ENCODE results near the gene RAB3GAP2.
"Not testable (repeated sequence)": the region's sequence is repeated elsewhere in the genome, so short reads cannot be mapped to it uniquely, and the experiment has no call there.

Gene RAB3GAP2

GRCh38 chr1:220166853-220167252 lies 105.4 kb downstream of the RAB3GAP2 start:
- TF ChIP-seq SUZ12 (IDR thresholded peaks at IDR 0.05) (no peak), ELF4 (IDR thresholded peaks at IDR 0.05) (no peak), FOXA1 (IDR thresholded peaks at IDR 0.05) (no peak), ZNF384 (IDR thresholded peaks at IDR 0.05) (no peak), NFRKB (IDR thresholded peaks at IDR 0.05) (no peak), BHLHE40 (IDR thresholded peaks at IDR 0.05; ENCODE audit: borderline replicate concordance) (no peak), FOXK2 (IDR thresholded peaks at IDR 0.05) (no peak), PKNOX1 (IDR thresholded peaks at IDR 0.05) (no peak), ARNT (IDR thresholded peaks at IDR 0.05) (no peak), TARDBP (IDR thresholded peaks at IDR 0.05) (no peak), FOXM1 (IDR thresholded peaks at IDR 0.05; ENCODE audit: borderline replicate concordance) (no peak), LEF1 (IDR thresholded peaks at IDR 0.05; ENCODE audit: borderline replicate concordance) (no peak), HDGF (IDR thresholded peaks at IDR 0.05; ENCODE audit: borderline replicate concordance) (no peak), L3MBTL2 (conservative IDR thresholded peaks at IDR 0.05) (no peak), CTBP1 (IDR thresholded peaks at IDR 0.05; ENCODE audit: borderline replicate concordance) (no peak), SP1 (IDR thresholded peaks at IDR 0.05) (no peak)
- CTCF ChIA-PET: no interaction called here

DNA sequence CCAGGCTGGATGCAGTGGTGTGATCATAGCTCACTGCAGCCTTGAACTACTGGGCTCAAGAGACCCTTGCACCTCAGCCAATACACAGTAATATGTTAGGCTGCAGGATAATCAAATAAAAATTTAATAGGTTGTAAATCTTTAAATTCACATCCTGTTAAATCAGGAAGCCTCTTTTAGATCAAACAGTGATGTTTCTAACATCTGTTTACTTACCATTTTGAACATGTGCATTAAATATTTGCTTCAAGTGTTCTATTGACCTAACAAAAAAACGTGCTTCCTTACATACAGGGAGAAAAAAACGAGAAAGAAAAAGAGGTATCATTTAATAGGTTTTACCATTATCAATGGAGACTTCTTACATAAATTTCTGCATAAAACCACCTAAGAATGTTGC lies 107.7 kb downstream of the RAB3GAP2 start:
- ChIA-PET POLR2A (no interaction called here), CTCF (no interaction called here)
- TF ChIP-seq FOXM1 (IDR thresholded peaks at IDR 0.05; ENCODE audit: borderline replicate concordance) (no peak), ELF4 (IDR thresholded peaks at IDR 0.05) (no peak), NFRKB (IDR thresholded peaks at IDR 0.05) (no peak), SUZ12 (IDR thresholded peaks at IDR 0.05) (no peak), FOXA1 (IDR thresholded peaks at IDR 0.05) (no peak), SP1 (IDR thresholded peaks at IDR 0.05) (no peak), BHLHE40 (IDR thresholded peaks at IDR 0.05; ENCODE audit: borderline replicate concordance) (no peak), HDGF (IDR thresholded peaks at IDR 0.05; ENCODE audit: borderline replicate concordance) (no peak), CTBP1 (IDR thresholded peaks at IDR 0.05; ENCODE audit: borderline replicate concordance) (no peak), L3MBTL2 (conservative IDR thresholded peaks at IDR 0.05) (no peak), TARDBP (IDR thresholded peaks at IDR 0.05) (no peak), ARNT (IDR thresholded peaks at IDR 0.05) (no peak), ZNF384 (IDR thresholded peaks at IDR 0.05) (no peak), LEF1 (IDR thresholded peaks at IDR 0.05; ENCODE audit: borderline replicate concordance) (no peak), PKNOX1 (IDR thresholded peaks at IDR 0.05) (no peak), FOXK2 (IDR thresholded peaks at IDR 0.05) (no peak)
- no peak for DNase-seq (ENCODE audit: extremely low spot score)

More at GRCh38 chr1:220166853-220167252, 105.4 kb downstream of the RAB3GAP2 start:
- DNase-seq (ENCODE audit: extremely low spot score): no peak
- POLR2A ChIA-PET: no interaction called here

DNA sequence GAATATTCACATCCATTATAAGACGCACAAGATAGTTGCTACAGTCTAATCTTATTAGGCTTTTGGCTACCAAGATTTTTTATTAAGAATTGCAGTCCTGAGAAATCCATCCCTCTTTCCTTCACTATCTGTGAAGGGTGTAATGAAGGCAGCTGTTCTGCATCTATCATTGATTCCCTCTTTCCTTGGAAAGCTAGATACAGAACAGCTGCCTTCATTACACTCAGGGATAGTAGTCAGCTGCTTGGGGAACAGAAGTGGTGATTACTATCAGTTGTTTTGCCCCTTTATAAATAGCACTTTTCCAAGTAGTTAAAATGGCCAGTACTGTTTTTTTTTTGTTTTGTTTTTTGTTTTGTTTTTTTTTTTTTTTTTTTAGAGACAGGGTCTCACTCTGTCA lies 108.1 kb downstream of the RAB3GAP2 start:
- TF ChIP-seq FOXA1 (IDR thresholded peaks at IDR 0.05): no peak
- TF ChIP-seq ARNT (IDR thresholded peaks at IDR 0.05): no peak
- no peak for TF ChIP-seq PKNOX1 (IDR thresholded peaks at IDR 0.05)
- no peak for TF ChIP-seq BHLHE40 (IDR thresholded peaks at IDR 0.05; ENCODE audit: borderline replicate concordance)
- TF ChIP-seq HDGF (IDR thresholded peaks at IDR 0.05; ENCODE audit: borderline replicate concordance): no peak
- no peak for TF ChIP-seq NFRKB (IDR thresholded peaks at IDR 0.05)
- no peak for TF ChIP-seq CTBP1 (IDR thresholded peaks at IDR 0.05; ENCODE audit: borderline replicate concordance)
- TF ChIP-seq ZNF384 (IDR thresholded peaks at IDR 0.05): no peak
- no peak for TF ChIP-seq TARDBP (IDR thresholded peaks at IDR 0.05)
- TF ChIP-seq SUZ12 (IDR thresholded peaks at IDR 0.05): no peak
- TF ChIP-seq ELF4 (IDR thresholded peaks at IDR 0.05): no peak
- no peak for TF ChIP-seq SP1 (IDR thresholded peaks at IDR 0.05)
- TF ChIP-seq L3MBTL2 (conservative IDR thresholded peaks at IDR 0.05): no peak
- no peak for TF ChIP-seq LEF1 (IDR thresholded peaks at IDR 0.05; ENCODE audit: borderline replicate concordance)
- TF ChIP-seq FOXM1 (IDR thresholded peaks at IDR 0.05; ENCODE audit: borderline replicate concordance): no peak
- TF ChIP-seq FOXK2 (IDR thresholded peaks at IDR 0.05): no peak
- ChIA-PET POLR2A (no interaction called here), CTCF (no interaction called here)
- no peak for DNase-seq (ENCODE audit: extremely low spot score)

- POLR2A ChIA-PET: no interaction called here
- CTCF ChIA-PET: no interaction called here
- no peak for TF ChIP-seq PKNOX1 (IDR thresholded peaks at IDR 0.05)
- TF ChIP-seq HDGF (IDR thresholded peaks at IDR 0.05; ENCODE audit: borderline replicate concordance): no peak
- TF ChIP-seq CTBP1 (IDR thresholded peaks at IDR 0.05; ENCODE audit: borderline replicate concordance): no peak
- TF ChIP-seq TARDBP (IDR thresholded peaks at IDR 0.05): no peak
- TF ChIP-seq SP1 (IDR thresholded peaks at IDR 0.05): no peak
- TF ChIP-seq ARNT (IDR thresholded peaks at IDR 0.05): no peak
- TF ChIP-seq ZNF384 (IDR thresholded peaks at IDR 0.05): no peak
- TF ChIP-seq FOXA1 (IDR thresholded peaks at IDR 0.05): no peak
- TF ChIP-seq FOXK2 (IDR thresholded peaks at IDR 0.05): no peak
- DNase-seq (ENCODE audit: extremely low spot score): no peak
Observed at GRCh38 chr1:220160027-220160426, 112.2 kb downstream of the RAB3GAP2 start.

- ChIA-PET CTCF (no interaction called here), POLR2A (no interaction called here)
- no peak for DNase-seq (ENCODE audit: extremely low spot score)
- TF ChIP-seq FOXA1 (IDR thresholded peaks at IDR 0.05) (no peak), BHLHE40 (IDR thresholded peaks at IDR 0.05; ENCODE audit: borderline replicate concordance) (no peak), HDGF (IDR thresholded peaks at IDR 0.05; ENCODE audit: borderline replicate concordance) (no peak), SUZ12 (IDR thresholded peaks at IDR 0.05) (no peak), CTBP1 (IDR thresholded peaks at IDR 0.05; ENCODE audit: borderline replicate concordance) (no peak), LEF1 (IDR thresholded peaks at IDR 0.05; ENCODE audit: borderline replicate concordance) (no peak), L3MBTL2 (conservative IDR thresholded peaks at IDR 0.05) (no peak), SP1 (IDR thresholded peaks at IDR 0.05) (no peak), FOXK2 (IDR thresholded peaks at IDR 0.05) (no peak)
Observed at GRCh38 chr1:220159041-220159440, 113.2 kb downstream of the RAB3GAP2 start.

- POLR2A ChIA-PET, CTCF ChIA-PET: not testable (repeated sequence)
Observed at GRCh38 chr1:220158530-220158929, 113.7 kb downstream of the RAB3GAP2 start.

More at GRCh38 chr1:220158530-220158929, 113.7 kb downstream of the RAB3GAP2 start:
- not testable (repeated sequence) for DNase-seq (ENCODE audit: extremely low spot score)

All from HEK293T (cell line).